Stimulated activated memory B cell treated with anti-CD40 and anti-IgM and Interleukin-4, amounts not matched to agents 10 μg/mL and 1 μg/mL and 100 μg/mL, for 72 hours (primary cell): ENCODE results near the gene RNF138.

Source experiments
- ATAC-seq: fragments of 150-1000 bp; cut with Tn5 transposase; 2 replicates; pipeline ENCODE4 v1.10.0; 2021
- H3K27ac Mint-ChIP-seq: one replicate; pipeline ENCODE4 v1.8.0; 2022; ENCODE audit warnings: mild to moderate bottlenecking, mixed read lengths
- H3K27me3 Mint-ChIP-seq: one replicate; pipeline ENCODE4 v1.8.0; 2022; ENCODE audit warnings: mixed read lengths
- H3K36me3 Mint-ChIP-seq: one replicate; pipeline ENCODE4 v1.8.0; 2022; ENCODE audit warnings: mixed read lengths
- H3K4me1 Mint-ChIP-seq: one replicate; pipeline ENCODE4 v1.8.0; 2022; ENCODE audit warnings: mixed read lengths
- H3K4me3 Mint-ChIP-seq: one replicate; pipeline ENCODE4 v1.8.0; 2022; ENCODE audit warnings: mild to moderate bottlenecking, moderate library complexity, mixed read lengths
- H3K9me3 Mint-ChIP-seq: one replicate; pipeline ENCODE4 v1.8.0; 2022; ENCODE audit warnings: mixed read lengths

RNF138 gene

GRCh38 chr18:32091724-32092421 lies at the start of gene RNF138:
Gene RNF138 (plus strand): TSS chr18:32091874. CDS start chr18:32092777, 903 bp downstream.
- Mint-ChIP-seq H3K27ac (peak within 1 kb of the TSS; percentile 99), H3K9me3 (no peaks in the 10 kb centered on the region)

GRCh38 chr18:32042337-32042736 lies 49.3 kb upstream of the RNF138 start:
- H3K4me3 Mint-ChIP-seq = no peak overlapping the region
- peaks cover 3% of the 10 kb centered on the region for H3K9me3 Mint-ChIP-seq
- peaks cover 27% of the 10 kb centered on the region for H3K36me3 Mint-ChIP-seq
- peaks cover 29% of the 10 kb centered on the region for H3K4me1 Mint-ChIP-seq
- H3K27ac Mint-ChIP-seq = peak overlapping the region; percentile 58
- no peak for ATAC-seq
- no peaks in the 10 kb centered on the region for H3K27me3 Mint-ChIP-seq

More at GRCh38 chr18:32091724-32092421, at the start of gene RNF138:
- Mint-ChIP-seq H3K4me1 (peaks cover 40% of the 10 kb centered on the region), H3K36me3 (peaks cover 35% of the 10 kb centered on the region), H3K4me3 (peak within 1 kb of the TSS; percentile 100), H3K27me3 (no peaks in the 10 kb centered on the region)
- peak; percentile 81 for ATAC-seq

- Mint-ChIP-seq H3K4me1 (peaks cover 23% of the 10 kb centered on the region), H3K27me3 (no peaks in the 10 kb centered on the region), H3K9me3 (no peaks in the 10 kb centered on the region), H3K4me3 (no peak overlapping the region), H3K27ac (peak overlapping the region; percentile 62), H3K36me3 (peaks cover 6% of the 10 kb centered on the region)
- peak; percentile 72 for ATAC-seq
These were observed 43.1 kb upstream of the RNF138 start for GRCh38 chr18:32048507-32049091.

- Mint-ChIP-seq H3K27ac (peak overlapping the region; percentile 62), H3K27me3 (no peaks in the 10 kb centered on the region), H3K4me1 (peaks cover 23% of the 10 kb centered on the region), H3K9me3 (no peaks in the 10 kb centered on the region), H3K4me3 (no peak overlapping the region), H3K36me3 (peaks cover 6% of the 10 kb centered on the region)
- ATAC-seq = peak; percentile 74
These were observed 42.1 kb upstream of the RNF138 start for GRCh38 chr18:32049393-32050171.

- H3K27me3 Mint-ChIP-seq = no peaks in the 10 kb centered on the region
- H3K27ac Mint-ChIP-seq = no peak overlapping the region
These were observed 34.9 kb upstream of the RNF138 start for GRCh38 chr18:32056613-32057358.

GRCh38 chr18:32057624-32058165 lies 34.0 kb upstream of the RNF138 start:
- H3K36me3 Mint-ChIP-seq = peaks cover 12% of the 10 kb centered on the region
- H3K4me3 Mint-ChIP-seq = no peak overlapping the region
- no peak for ATAC-seq
- no peaks in the 10 kb centered on the region for H3K9me3 Mint-ChIP-seq
- H3K4me1 Mint-ChIP-seq = no peaks in the 10 kb centered on the region
- H3K27ac Mint-ChIP-seq = no peak overlapping the region
- H3K27me3 Mint-ChIP-seq = no peaks in the 10 kb centered on the region

More at GRCh38 chr18:32056613-32057358, 34.9 kb upstream of the RNF138 start:
- no peak overlapping the region for H3K4me3 Mint-ChIP-seq
- H3K36me3 Mint-ChIP-seq = peaks cover 12% of the 10 kb centered on the region
- H3K4me1 Mint-ChIP-seq = no peaks in the 10 kb centered on the region
- ATAC-seq = no peak
- no peaks in the 10 kb centered on the region for H3K9me3 Mint-ChIP-seq

- no peaks in the 10 kb centered on the region for H3K9me3 Mint-ChIP-seq
- H3K4me1 Mint-ChIP-seq = no peaks in the 10 kb centered on the region
- H3K4me3 Mint-ChIP-seq = no peak overlapping the region
- H3K27me3 Mint-ChIP-seq = no peaks in the 10 kb centered on the region
- H3K27ac Mint-ChIP-seq = no peak overlapping the region
- H3K36me3 Mint-ChIP-seq = peaks cover 12% of the 10 kb centered on the region
- ATAC-seq = no peak
These were observed 31.6 kb upstream of the RNF138 start for GRCh38 chr18:32060026-32060425.

GRCh38 chr18:32067375-32068167 lies 24.1 kb upstream of the RNF138 start:
- peaks cover 25% of the 10 kb centered on the region for H3K36me3 Mint-ChIP-seq
- H3K9me3 Mint-ChIP-seq = no peaks in the 10 kb centered on the region
- H3K27ac Mint-ChIP-seq = no peak overlapping the region
- ATAC-seq = no peak
- no peak overlapping the region for H3K4me3 Mint-ChIP-seq
- no peaks in the 10 kb centered on the region for H3K4me1 Mint-ChIP-seq
- no peaks in the 10 kb centered on the region for H3K27me3 Mint-ChIP-seq

GRCh38 chr18:32072321-32072720 lies 19.4 kb upstream of the RNF138 start:
- ATAC-seq = no peak
- Mint-ChIP-seq H3K9me3 (no peaks in the 10 kb centered on the region), H3K27me3 (no peaks in the 10 kb centered on the region), H3K4me3 (no peak overlapping the region), H3K4me1 (no peaks in the 10 kb centered on the region), H3K27ac (no peak overlapping the region), H3K36me3 (peaks cover 17% of the 10 kb centered on the region)

GRCh38 chr18:32074206-32074605 lies 17.5 kb upstream of the RNF138 start:
- Mint-ChIP-seq H3K4me3 (no peak overlapping the region), H3K4me1 (no peaks in the 10 kb centered on the region), H3K27me3 (no peaks in the 10 kb centered on the region), H3K36me3 (peaks cover 6% of the 10 kb centered on the region), H3K9me3 (no peaks in the 10 kb centered on the region), H3K27ac (no peak overlapping the region)
- ATAC-seq = no peak

GRCh38 chr18:32078845-32079244 lies 12.8 kb upstream of the RNF138 start:
- Mint-ChIP-seq H3K27ac (no peak overlapping the region), H3K27me3 (no peaks in the 10 kb centered on the region), H3K4me3 (no peak overlapping the region), H3K9me3 (no peaks in the 10 kb centered on the region), H3K36me3 (no peaks in the 10 kb centered on the region), H3K4me1 (no peaks in the 10 kb centered on the region)
- ATAC-seq = no peak

- H3K27me3 Mint-ChIP-seq = no peaks in the 10 kb centered on the region
- peaks cover 18% of the 10 kb centered on the region for H3K4me1 Mint-ChIP-seq
- H3K27ac Mint-ChIP-seq = no peak overlapping the region
- no peak overlapping the region for H3K4me3 Mint-ChIP-seq
- ATAC-seq = no peak
- no peaks in the 10 kb centered on the region for H3K9me3 Mint-ChIP-seq
- no peaks in the 10 kb centered on the region for H3K36me3 Mint-ChIP-seq
These were observed 9.8 kb upstream of the RNF138 start for GRCh38 chr18:32081881-32082280.

GRCh38 chr18:32083781-32084180 lies 7.9 kb upstream of the RNF138 start:
- Mint-ChIP-seq H3K36me3 (no peaks in the 10 kb centered on the region), H3K4me1 (peaks cover 18% of the 10 kb centered on the region), H3K9me3 (no peaks in the 10 kb centered on the region), H3K27me3 (no peaks in the 10 kb centered on the region), H3K27ac (peak overlapping the region; percentile 90), H3K4me3 (no peak overlapping the region)
- no peak for ATAC-seq

- peaks cover 18% of the 10 kb centered on the region for H3K4me1 Mint-ChIP-seq
- no peaks in the 10 kb centered on the region for H3K9me3 Mint-ChIP-seq
- no peak overlapping the region for H3K4me3 Mint-ChIP-seq
- no peak overlapping the region for H3K27ac Mint-ChIP-seq
- no peaks in the 10 kb centered on the region for H3K36me3 Mint-ChIP-seq
- no peaks in the 10 kb centered on the region for H3K27me3 Mint-ChIP-seq
- no peak for ATAC-seq
These were observed 4.8 kb upstream of the RNF138 start for GRCh38 chr18:32086881-32087280.
